NCI-H187 treated with DMSO at 0.1 percent for 48 hours (cell line): Measurements from ENCODE around the gene ARL8B.
"Not testable (repeated sequence)": the region's sequence is repeated elsewhere in the genome, so short reads cannot be mapped to it uniquely, and the experiment has no call there.

Experiments
- DNase-seq: peaks from one replicate; lab custom pipeline; 2025; lab: John Stamatoyannopoulos, UW

The ARL8B gene

DNA sequence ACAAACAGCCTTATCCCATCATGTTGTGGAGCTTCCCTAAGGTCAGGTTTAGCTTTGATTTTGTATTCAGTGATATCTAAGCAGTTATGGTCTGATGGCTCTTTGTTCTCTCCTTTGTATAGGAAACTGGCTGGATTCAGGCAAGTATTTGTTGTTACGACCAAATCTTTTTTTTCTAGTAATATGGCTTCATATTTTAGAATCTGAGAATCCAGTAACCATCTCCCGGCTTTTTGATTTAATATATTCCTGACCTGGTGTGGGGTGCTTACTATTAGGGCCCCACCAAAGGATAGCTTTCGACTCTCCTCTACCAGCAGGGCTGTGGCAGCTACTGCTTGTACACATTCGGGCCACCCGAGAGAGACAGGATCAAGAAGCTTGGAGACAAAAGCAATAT lies 23.0 kb downstream of the ARL8B start:
- DNase-seq = no peak

DNA sequence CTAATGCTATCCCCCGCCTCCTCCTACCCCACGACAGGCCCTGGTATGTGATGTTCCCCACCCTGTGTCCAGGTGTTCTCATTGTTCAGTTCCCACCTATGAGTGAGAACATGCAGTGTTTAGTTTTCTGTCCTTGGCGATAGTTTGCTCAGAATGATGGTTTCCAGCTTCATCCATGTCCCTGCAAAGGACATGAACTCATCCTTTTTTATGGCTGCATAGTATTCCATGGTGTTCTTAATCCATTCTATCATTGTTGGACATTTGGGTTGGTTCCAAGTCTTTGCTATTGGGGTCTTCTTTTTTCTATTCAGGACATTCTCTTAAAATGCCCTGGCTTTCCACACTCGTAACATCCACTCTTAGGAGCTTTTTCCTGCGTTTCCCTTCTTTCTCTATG lies 25.1 kb downstream of the ARL8B start:
- DNase-seq = not testable (repeated sequence)

DNA sequence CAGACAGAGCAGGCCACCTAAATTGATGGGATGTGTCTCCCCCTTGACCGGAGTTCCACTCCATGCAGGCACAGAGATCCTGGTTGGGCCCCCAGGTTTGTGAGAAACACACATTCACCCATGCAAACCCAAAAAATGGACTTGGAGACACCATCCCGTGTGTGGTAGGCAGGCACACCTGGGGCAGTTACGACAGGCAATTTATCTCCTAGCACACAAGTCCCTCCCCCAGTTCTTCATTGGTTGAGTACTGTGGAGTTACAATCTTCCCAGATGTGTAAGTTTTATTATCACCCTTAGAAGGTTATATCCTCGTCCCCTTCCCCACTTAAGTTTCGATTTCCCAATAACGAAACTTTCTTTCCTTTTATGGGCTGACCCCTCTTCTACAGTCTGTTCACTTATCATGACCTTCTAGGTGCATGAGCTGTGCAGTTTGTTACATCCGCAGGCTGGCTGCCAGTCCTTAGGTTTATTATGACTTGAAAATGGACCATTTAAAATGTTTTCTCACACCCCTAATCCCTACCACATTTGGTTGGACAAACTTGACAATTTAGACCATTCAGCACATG lies 27.3 kb downstream of the ARL8B start:
- DNase-seq = no peak

DNA sequence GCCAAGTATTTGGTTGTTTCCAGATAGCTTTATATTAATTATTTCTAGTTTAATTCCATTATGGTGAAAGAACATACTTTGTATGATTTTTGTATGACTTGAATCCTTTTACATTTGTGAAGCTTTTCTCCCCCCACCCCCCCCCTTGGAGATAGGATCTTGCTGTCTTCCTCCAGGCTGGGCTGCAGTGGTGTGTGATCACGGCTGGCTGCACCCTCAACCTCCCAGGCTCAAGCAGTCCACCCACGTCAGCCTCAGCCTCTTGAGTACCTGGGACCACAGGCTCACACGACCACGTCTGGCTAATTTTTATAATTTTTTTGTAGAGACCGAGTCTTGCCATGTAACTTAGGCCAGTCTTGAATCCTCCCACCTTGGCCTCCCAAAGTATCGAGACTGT lies 29.5 kb downstream of the ARL8B start:
- DNase-seq = no peak

DNA sequence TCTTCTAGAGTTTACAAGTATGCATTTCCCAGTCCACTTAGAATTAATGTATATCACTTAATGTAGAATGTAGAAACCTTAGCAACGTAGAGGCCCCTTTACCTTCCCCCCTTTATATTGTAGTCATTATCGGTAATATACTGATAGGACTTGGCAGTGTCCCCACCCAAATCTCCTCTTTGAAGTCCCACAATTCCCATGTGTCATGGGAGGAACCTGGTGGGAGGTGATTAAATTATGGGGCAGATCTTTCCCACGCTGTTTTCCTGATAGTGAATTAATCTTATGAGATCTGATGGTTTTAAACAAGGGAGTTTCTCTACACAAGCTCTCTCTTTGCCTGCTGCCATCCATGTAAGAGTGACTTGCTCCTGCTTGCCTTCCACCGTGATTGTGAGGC lies 31.0 kb downstream of the ARL8B start:
- no peak for DNase-seq

DNA sequence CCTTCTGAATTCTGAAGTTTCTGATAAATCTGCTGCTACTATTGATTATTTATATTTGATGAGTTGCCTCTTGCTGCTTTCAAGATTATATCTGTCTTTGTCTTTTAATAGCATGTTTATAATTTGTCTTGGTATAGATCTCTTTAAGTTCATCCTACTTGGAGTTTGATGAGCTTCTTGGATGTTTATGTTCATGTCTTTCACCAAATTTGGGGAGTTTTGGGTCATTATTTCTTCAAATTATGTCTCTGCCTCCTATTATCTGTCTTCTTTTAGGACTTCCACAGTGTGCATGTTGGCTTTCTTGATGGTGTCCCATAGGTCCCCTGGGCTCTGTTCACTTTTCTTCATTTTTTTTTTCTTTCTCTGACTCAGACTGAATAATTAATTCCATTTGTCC lies 33.1 kb downstream of the ARL8B start:
- DNase-seq = no peak

DNA sequence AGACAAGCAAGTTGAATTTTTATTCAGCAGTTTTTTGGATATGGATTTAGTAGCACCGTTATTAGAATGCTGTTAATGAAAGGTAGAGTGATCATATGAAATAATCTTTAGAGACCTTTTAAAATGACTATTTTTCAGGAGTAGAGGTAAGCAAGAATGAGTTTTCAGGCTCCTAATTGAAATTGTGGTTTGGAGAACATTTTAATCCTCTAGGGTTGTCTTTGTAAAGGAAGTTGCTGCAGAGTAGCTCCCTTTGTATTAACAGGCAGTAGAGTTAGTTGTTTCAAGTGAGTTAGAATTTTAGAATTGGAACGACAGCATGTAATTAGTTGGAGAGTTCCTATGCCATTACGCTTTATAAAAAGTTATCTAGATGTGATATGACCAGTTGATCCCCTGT lies 38.2 kb downstream of the ARL8B start:
- no peak for DNase-seq

DNA sequence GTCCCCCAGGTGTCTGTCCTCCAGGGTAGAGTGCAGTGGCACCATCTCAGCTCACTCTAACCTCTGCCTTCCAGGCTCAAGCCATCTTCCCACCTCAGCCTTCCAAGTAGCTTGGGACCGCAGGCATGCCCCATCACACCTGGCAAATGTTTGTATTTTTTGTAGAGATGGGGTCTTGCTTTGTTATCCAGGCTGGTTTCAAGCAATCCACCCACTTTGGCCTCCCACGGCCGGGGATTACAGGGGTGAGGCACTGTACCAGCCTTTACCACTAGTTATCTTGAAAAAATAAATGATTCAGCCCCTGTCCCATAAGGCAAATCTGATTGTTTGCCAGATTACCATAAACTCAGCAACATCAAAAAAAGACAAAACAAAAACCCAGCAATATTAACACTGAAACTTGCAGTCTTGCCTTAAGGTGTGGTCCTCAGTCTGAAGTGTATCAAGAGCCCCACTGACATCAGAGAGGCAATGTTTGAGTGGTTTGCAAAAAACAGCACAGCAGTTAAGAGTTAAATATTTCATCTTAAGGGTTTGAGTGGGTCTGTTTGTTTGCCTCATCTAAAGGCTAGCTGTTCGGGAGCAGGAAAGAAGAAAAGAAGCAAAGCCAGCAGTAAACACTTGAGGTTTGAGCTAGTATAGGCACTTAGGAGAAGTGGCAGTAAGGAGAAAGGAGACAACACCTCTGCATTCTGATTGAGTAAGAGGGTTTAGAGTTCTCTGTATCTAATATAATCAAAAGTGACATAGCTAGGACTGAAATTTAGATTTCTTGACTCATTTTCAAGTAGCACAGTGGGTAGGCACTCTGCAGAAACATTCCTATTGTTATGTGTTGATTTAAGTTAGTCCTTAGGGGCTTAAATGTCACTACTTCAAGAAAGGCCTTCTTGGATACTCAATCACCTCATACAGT lies 39.1 kb downstream of the ARL8B start:
- DNase-seq = peak; percentile 16

DNA sequence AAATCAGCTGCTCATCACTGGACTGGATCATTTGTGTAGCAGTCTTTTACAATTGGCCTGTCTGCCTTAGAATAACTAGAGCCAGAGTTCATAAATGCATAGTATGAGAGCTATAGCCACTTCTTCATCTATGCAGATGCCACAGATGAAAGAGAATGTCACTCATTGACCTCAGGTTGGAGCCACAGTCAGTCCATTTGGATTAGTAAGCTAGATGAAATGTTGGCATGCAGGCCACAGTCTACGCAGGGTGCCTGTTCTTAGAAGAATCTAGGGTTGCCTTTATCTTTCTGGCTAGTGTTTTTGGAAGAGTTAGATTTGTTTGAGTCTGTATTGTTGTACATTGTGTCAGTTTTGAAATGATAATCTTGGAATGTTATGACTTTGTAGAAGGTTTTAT lies 40.0 kb downstream of the ARL8B start:
- DNase-seq = no peak

DNA sequence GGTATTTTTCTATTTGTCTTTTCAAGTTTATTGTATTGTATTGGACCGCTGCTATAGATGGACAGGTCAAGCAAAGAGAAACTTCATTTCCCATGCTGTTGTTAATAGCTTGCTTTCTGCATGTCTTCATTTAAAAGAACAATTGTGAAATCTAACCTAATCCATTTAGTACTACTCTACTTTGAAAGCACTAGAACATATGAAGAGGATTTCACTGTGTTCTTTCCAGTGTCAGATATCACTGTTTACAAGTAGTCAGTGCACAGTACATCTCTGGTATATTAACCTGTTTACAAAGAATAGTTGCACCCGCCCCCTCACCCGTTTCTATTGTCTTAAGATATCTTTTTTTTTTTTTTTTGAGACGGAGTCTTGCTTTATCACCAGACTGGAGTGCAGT lies 43.6 kb downstream of the ARL8B start:
- no peak for DNase-seq

DNA sequence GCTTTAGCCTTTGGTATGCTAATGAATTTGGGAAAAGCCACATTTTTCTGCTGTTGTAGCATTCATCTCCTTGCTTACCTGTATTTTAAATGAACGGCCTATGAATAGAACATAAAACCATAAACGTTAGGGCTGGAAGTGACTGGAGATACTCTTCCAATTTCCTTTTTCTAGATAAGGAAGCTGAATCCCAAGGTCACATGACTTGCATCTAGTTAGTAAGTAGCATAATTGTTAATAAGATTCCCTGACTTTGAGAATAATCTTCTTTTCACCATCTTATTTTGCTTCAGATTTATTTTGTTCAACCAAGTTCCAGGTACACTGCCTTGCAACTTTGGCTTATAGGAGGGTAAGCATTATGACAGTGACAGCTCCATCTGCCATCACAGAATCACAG lies 44.8 kb downstream of the ARL8B start:
- DNase-seq = no peak

DNA sequence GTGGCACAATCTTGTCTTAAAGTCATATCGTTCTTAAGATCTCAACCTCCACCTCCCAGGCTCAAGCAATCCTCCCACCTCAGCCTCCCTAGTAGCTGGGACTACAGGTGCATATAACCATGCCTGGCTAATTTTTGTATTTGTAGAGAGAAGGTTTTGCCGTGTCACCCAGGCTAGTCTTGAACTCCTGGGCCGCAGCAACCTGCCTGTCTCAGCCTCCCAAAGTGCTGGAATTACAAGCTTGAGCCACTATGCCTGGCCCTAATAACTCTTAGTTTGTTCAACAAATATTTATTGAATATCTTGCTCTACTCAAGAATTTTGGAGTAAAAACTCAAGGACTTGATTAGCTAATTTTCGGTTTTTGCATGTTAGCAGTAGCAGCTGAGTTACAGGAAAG lies 46.0 kb downstream of the ARL8B start:
- no peak for DNase-seq

DNA sequence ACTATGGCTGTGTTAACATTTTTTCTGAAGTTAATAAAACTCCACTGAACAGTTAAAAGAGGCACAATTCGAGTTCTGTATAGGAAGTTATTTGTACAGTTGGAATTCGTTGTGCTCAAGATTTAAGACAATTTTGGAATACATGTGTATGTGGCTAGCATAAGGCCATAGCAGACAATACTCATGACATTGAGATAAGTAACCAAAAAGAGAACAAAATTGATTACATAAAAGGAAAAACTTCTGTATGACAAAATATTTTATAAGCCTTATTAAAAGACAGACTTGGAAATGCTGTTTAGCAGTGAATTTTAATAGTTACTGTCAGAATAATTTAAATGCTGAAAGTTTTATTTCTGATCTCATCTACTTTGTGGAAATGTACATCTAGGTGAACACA lies 47.7 kb downstream of the ARL8B start:
- no peak for DNase-seq

DNA sequence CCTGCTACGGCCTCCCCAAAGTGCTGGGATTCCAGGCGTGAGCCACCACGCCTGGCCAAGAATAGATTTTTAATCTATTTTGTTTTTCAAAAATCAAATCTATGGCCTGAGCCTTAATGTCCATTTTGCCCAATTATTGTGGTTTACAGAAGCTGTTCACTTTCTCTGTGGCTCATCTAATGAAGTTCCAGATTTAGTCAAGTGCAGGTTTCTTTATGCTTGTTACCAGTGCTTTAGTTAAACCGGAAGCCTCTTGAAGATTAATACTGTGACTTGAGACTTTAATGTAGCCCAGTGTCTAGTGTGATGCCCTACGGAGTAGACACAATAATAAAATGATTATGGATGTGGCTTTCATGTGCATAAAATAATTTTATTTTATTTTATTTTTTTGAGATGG lies 48.9 kb downstream of the ARL8B start:
- DNase-seq = no peak

DNA sequence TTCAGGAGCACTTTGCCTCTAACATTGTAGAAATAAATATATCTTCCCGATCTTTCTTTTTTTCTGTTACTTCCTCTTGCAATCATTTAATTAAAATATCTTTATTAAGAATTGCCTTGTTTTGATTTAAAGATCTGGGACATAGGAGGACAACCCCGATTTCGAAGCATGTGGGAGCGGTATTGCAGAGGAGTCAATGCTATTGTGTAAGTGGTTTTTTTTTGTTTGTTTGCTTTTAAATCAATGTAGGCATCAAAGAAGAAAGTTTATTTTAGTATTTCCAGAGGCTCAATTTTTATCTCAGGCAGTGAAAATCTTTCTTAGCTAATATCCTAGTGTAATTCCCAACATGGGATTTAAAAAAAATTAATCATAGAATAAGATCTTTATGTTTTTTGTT lies 49.9 kb downstream of the ARL8B start:
- no peak for DNase-seq

DNA sequence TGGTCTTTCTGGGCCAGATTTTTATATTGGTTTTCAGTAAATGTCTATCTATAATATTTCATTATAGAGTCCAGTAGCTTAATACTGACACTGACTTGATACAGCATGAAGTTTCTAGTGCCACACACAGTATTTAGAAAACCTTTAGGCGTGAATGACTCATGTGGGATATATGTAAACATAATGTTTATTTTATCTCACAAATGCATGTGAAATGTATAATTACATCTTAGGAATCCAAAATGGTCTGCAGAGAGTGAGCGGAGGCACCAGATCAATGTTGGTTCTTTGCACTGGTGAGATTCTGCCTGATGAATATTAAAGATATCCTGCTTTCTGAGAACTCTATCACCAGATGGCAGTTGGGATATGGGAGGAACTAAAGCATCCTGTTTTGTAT lies 56.9 kb downstream of the ARL8B start:
- DNase-seq = not testable (repeated sequence)

DNA sequence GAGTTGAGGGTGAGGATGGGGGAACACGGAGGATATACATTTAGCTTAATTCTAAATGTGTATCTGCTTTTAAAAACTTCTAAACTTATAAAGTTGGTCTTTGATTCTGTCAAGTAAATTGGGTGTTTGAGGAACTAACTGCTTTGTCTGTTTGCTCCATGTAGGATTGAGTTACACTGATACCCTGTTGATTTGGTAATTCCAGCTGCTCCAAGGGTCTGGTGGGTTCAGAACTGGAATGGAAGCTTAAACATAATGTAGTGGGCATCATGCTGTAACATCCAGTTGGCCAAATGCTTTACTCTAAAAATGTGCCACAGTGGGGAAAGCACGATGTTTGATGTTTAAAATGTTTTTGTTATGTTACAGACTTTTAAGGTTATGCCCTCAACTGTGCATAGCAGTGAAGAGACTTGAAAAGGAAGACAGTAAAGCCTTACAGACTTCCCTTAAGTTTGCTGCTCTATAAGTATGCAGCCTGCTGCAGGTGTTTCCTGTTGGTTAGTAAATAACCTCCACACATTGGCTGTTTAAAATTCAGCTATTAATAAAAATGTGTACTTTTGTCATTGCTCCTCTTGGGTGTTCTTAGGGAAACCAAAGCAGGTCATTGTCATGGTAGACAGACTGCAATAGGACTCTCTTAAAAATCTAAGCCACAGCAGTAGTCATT lies 59.5 kb downstream of the ARL8B start:
- no peak for DNase-seq

DNA sequence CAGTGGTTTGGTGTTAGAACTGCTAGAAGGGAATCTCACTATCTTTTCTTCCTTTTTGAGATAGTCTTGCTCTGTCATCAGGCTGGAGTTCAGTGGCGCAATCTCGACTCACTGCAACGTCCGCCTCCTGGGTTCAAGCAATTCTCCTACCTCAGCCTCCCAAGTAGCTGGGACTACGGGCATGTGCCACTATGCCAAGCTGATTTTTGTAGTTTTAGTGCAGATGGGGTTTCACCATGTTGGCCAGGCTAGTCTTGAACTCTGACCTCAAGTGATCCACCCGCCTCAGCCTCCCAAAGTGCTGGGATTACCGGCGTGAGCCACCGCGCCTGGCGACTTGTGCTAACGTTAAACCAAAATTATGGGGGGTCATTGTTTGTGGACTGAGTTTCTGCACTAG lies 61.6 kb downstream of the ARL8B start:
- not testable (repeated sequence) for DNase-seq

DNA sequence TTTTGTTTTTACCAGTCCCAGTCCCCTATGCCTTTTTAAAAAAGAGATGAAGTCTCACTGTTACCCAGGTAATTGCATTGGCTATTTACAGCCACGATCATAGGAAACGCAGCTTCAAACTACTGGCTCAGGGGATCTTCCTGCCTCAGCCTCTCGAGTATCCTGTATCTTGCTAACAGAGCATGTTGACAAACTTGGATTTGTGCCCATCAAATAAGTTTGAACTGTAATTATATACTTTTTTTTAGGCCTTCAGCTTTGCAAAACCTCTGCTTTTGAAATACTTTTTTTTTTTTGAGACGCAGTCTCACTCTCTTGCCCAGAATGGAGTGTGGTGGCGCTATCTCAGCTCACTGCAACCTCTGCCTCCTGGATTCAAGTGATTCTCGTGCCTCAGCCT lies 62.4 kb downstream of the ARL8B start:
- no peak for DNase-seq

DNA sequence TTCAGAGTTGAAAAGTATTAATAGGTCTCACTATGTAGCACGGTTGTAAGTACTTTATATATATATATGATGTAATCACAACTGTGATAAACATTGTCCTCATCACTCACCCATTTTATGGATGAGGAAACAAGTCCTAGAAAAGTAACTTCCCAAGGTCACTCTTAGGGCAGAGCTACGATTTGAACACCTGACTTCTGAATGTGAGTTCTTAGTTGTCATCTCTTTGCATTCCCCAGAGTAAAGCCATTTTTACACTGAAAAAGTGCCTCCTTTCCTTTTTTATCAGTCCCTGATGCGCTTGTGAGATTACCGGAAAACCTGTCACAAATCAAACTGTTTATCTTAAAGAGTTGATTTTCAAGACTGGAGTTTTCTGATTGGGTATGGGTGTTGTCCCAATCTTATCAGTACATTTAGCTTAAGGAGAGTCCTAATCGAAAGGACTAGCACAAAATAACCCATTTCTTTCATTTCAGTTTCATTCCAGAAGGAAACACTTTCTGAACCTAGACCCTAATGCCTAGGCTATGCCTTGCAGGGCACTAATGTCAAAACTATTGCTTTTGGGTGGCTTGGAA lies 63.1 kb downstream of the ARL8B start:
- no peak for DNase-seq

DNA sequence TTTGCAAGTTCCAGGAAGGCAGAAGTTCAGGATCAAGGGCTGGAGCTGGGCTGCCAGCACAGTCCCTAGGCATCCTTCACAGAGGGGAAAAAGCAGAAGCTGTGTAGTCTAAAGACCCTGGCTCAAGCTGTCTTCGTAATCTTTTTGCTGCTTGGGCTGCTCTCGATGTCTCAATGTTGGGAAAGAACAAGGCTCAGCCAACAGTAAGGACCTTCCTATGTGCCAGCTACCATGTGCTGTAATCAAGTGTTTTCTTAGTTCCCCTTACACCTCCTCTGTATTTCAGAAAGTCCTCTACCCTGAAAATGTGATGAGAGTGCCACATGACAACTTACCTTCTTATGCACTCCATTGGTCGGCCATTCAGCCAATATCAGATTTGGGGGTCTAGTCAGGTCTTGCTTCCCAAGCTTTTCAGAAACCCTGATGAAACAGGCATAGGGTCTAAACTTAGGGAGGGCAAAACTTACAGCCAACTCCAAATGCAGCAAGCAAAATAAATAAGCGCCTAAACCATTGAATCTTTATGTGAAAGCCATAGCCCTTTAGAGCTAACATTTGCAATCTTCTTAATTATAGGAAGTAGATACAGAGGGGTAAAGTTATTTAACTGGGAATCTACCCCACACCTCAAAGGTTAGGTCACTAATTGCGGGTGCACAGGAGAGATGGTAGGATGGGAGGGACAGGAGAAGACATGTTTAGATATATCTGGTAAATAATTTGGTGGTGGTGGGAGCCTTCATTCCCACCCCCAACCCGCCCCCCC lies 64.2 kb downstream of the ARL8B start:
- DNase-seq = no peak

DNA sequence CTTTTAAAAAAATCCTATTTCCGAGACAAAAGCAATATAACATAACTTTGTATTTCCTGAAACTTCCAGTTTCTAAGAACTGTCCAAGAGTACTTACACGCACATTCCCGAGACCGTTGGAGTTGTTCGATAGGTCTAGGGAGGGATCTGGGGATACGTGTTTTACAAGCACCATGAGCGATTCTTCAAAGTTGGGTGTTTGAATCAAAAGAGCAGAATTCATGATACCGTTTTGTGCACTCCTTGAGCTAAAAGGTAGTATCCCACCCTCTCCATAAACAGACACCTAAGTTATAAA lies 64.7 kb downstream of the ARL8B start:
- no peak for DNase-seq
